Heart left ventricle (tissue), 16 donors: ENCODE data around the gene GSTM3. TPM values are rescaled to one million over a fixed set of nuclear protein-coding genes. Genes with fewer than 3 reads are reported as not detected.

Experiments used
- ATAC-seq, 4 donors: fragments of 200-7000 bp; cut with Tn5 transposase; one replicate each; pipeline ENCODE4 v1.9.1; 2020 to 2022; ENCODE audit warnings: moderate library complexity in 4 of 4, mild to moderate bottlenecking in 3 of 4, moderate number of reproducible peaks in 1 of 4
- DNase-seq, 5 donors: peaks; one replicate each; pipeline ENCODE4 v3.0.0-alpha.2; 2020
- H3K27ac ChIP-seq, 12 donors: fragments of 200-600 bp; sonication (generic) in 4 of 12; one replicate each; pipeline versions ENCODE4 v1.5.0 to v1.8.0; 2016 to 2022; ENCODE audit warnings: mild to moderate bottlenecking in 2 of 12
- H3K27me3 ChIP-seq, 9 donors: fragments of 200-600 bp; sonication (generic) in 2 of 9; one replicate each; pipeline versions ENCODE4 v1.5.1 to v1.8.0; 2016 to 2022; ENCODE audit warnings: mild to moderate bottlenecking in 3 of 9
- H3K36me3 ChIP-seq, 9 donors: fragments of 200-600 bp; sonication (generic) in 2 of 9; one replicate each; pipeline versions ENCODE4 v1.5.0 to v1.8.0; 2018 to 2022; ENCODE audit warnings: mild to moderate bottlenecking in 2 of 9
- H3K4me1 ChIP-seq, 12 donors: fragments of 200-600 bp; sonication (generic) in 4 of 12; one replicate each; pipeline versions ENCODE4 v1.5.0 to v1.8.0; 2016 to 2022; ENCODE audit warnings: mild to moderate bottlenecking in 3 of 12
- H3K4me3 ChIP-seq, 12 donors: fragments of 200-600 bp; sonication (generic) in 4 of 12; one replicate each; pipeline versions ENCODE4 v1.5.0 to v1.8.0; 2017 to 2022; ENCODE audit warnings: mild to moderate bottlenecking in 9 of 12, moderate library complexity in 4 of 12
- H3K9me3 ChIP-seq, 12 donors: fragments of 200-600 bp; sonication (generic) in 4 of 12; one replicate each; pipeline versions ENCODE4 v1.5.0 to v1.8.0; 2016 to 2022; ENCODE audit warnings: mild to moderate bottlenecking in 1 of 12
- CTCF ChIP-seq, 12 donors: fragments of 200-600 bp; sonication (generic) in 4 of 12; IDR thresholded peaks; one replicate each; pipeline versions ENCODE4 v1.5.0 to v1.8.0; 2018 to 2022; ENCODE audit warnings: antibody characterized with exemption in 12 of 12, mild to moderate bottlenecking in 5 of 12
- POLR2A ChIP-seq, 2 donors: fragments of 450-650 bp; IDR thresholded peaks; one replicate each; pipeline ENCODE4 v1.6.1; 2017; ENCODE audit warnings: antibody characterized with exemption in 2 of 2, mild to moderate bottlenecking in 2 of 2, moderate library complexity in 2 of 2
- WGBS, 4 donors: extraction: QIAGEN DNeasy Blood & Tissue Kit in 2 of 4; methylation state at CpG; one replicate each; pipeline versions ENCODE4 v1.1.5 to v1.1.7; 2013 to 2018; 5-methylcytosine and 5-hydroxymethylcytosine counted together
- intact Hi-C, 10 donors: fragments of 100-400 bp; cut with DNase I; formaldehyde crosslinking; loops; one replicate each; pipeline versions ENCODE4 v1.11.1 to v1.14.2; 2022
- long read RNA-seq, 3 donors: library from polyadenylated mRNA; unstranded; transcript quantifications; one replicate each; pipeline ENCODE4 v2.0.0, GENCODE V29; 2020 to 2021
- polyA plus RNA-seq, 2 donors: library from polyadenylated mRNA; stranded (reverse); fragments of 200-250 nt; gene quantifications; one replicate each; pipeline ENCODE4 v1.2.3, GENCODE V29; 2013
- total RNA-seq, 9 donors: library from RNA; depleted of rRNA in 2 of 9; stranded (reverse); fragments of >200 nt in 2 of 9; fragmentation: NEBNext Ultra II Directional in 3 of 9; extraction: Animal tissue kit (Norgen Biotek cat#: 25700) in 3 of 9; gene quantifications; one replicate each; pipeline versions ENCODE4 v1.1.0 to v1.2.4, GENCODE V29; 2016 to 2023
- donor health status: ischemic (EF 13 %, LVEDD 7.1; RV severe dilation, severe dysfunction).
- donor health status: healthy with polysubstance abuse.
- donor health status: DM: no; HTN: yes; CAD: no.
- donor health status: DM: no; HTN: no; CAD: no.
- donor health status: ischemic (EF 25% LVEDD 6.9; RV normal size, moderate dysfunction).
- donor health status: ischemic (EF 25% LVEDD 5.7; RV mildly dilated, moderate dysfunction).
- donor health status: healthy.
- donor health status: DM: yes; HTN: yes; CAD: no.
- donor health status: ischemic (EF 35%, LVEDD 5.7; RV mildly dilated, moderate dysfunction).
- donor health status: nonischemic (EF 11% LVEDD 7.7; RV severe dilation, severe dysfunction).
- donor health status: DM: yes; HTN: yes; CAD: no.
- donor health status: PGD.
- donor health status: ischemic (EF 29% LVEDD 5.4; RV normal size, mild dysfunction).
- donor health status: nonischemic (EF 23%, LVEDD 6.1; RV moderate dilation, normal function).

GSTM3 gene
- total RNA-seq (100 to 1,000 TPM in 4 of 9 donors, 10 to 100 TPM in 5; 52.3 to 237 (median 91.5) TPM), polyA plus RNA-seq (100 to 1,000 TPM in 1 of 2 donors, 10 to 100 TPM in 1; 53.1 to 224 TPM)
- long read RNA-seq, donor 1, full-length matches to known transcripts, result 30 of 33 reads
- long read RNA-seq, donor 1, partial matches to known transcripts, result 1 of 33 reads
- long read RNA-seq, donor 1, other reads (novel, unspliced or antisense), result 2 of 33 reads
- long read RNA-seq, donor 2, full-length matches to known transcripts, result 7 of 11 reads
- long read RNA-seq, donor 2, partial matches to known transcripts, result 2 of 11 reads
- long read RNA-seq, donor 2, other reads (novel, unspliced or antisense), result 2 of 11 reads
- long read RNA-seq, donor 3, full-length matches to known transcripts, result 62 of 74 reads
- long read RNA-seq, donor 3, partial matches to known transcripts, result 5 of 74 reads
- long read RNA-seq, donor 3, other reads (novel, unspliced or antisense), result 7 of 74 reads

GRCh38 chr1:109740615-109741373 lies at the start of gene GSTM3:
TSS of gene GSTM3 (minus strand) at chr1:109741038. CDS start at chr1:109740287, 751 bp downstream.
- Histone ChIP-seq H3K27me3 (peaks cover 0 to 10% (median 0%) of the 10 kb centered on the region in 9 donors), H3K9me3 (no peaks in the 10 kb centered on the region), H3K4me1 (peaks cover 0 to 17% (median 12%) of the 10 kb centered on the region in 12 donors), H3K36me3 (peaks cover 0 to 25% (median 18%) of the 10 kb centered on the region in 9 donors), H3K27ac (peak within 1 kb of the TSS in 11 of 12 donors; percentile 5 to 84 (median 64)), H3K4me3 (peak within 1 kb of the TSS; percentile 28 to 88 (median 66))
- ATAC-seq (peak in 2 of 4 donors; percentile 10 to 20), DNase-seq (no peak)
- TF ChIP-seq POLR2A (IDR thresholded peaks at IDR 0.05) (no peak), CTCF (IDR thresholded peaks at IDR 0.05) (no peak)
- WGBS, 4 donors, result 4 to 9% (median 7%) methylated on average over 8 to 10 of the region's 10 CpGs
- intact Hi-C loops, result no loop called here

- Histone ChIP-seq H3K9me3 (no peaks in the 10 kb centered on the region), H3K27me3 (no peaks in the 10 kb centered on the region), H3K4me3 (no peak overlapping the region), H3K27ac (peak overlapping the region in 9 of 12 donors; percentile 13 to 83 (median 45)), H3K4me1 (peaks cover 6 to 70% (median 48%) of the 10 kb centered on the region in 12 donors), H3K36me3 (no peaks in the 10 kb centered on the region)
- no peak for ATAC-seq
- TF ChIP-seq CTCF (IDR thresholded peaks at IDR 0.05), result no peak
- TF ChIP-seq POLR2A (IDR thresholded peaks at IDR 0.05), result no peak
- intact Hi-C loops, result loop anchor here in 7 of 10 donors (5.0 to 10.0 kb wide), 5 partner anchors 54 to 192 kb away; partner anchors contain the start of genes AHCYL1 (in 4 of the 7) and CSF1 (in 4 of the 7)
- DNase-seq, result no peak
- 86 to 94% (median 90%) methylated on average over 2 of the region's 2 CpGs for WGBS, 4 donors
These were observed 49.5 kb upstream of the GSTM3 start for GRCh38 chr1:109790329-109790728.

- H3K27ac ChIP-seq, result peak overlapping the region in 1 of 12 donors; percentile 83
- intact Hi-C loops, result loop anchor here in 8 of 10 donors (5.0 to 10.0 kb wide), 7 partner anchors 55 to 193 kb away; partner anchors contain the start of genes CSF1 (in 5 of the 8) and AHCYL1 (in 4 of the 8)
- ATAC-seq, result no peak
- WGBS, 4 donors, result 91 to 97% (median 93%) methylated on average over 9 of the region's 9 CpGs
- TF ChIP-seq CTCF (IDR thresholded peaks at IDR 0.05) (no peak), POLR2A (IDR thresholded peaks at IDR 0.05) (no peak)
- H3K9me3 ChIP-seq, result no peaks in the 10 kb centered on the region
- H3K4me1 ChIP-seq, result peaks cover 6 to 67% (median 46%) of the 10 kb centered on the region in 12 donors
- DNase-seq, result peak in 3 of 5 donors; percentile 2 to 17 (median 14)
- no peak overlapping the region for H3K4me3 ChIP-seq
- no peaks in the 10 kb centered on the region for H3K27me3 ChIP-seq
- H3K36me3 ChIP-seq, result no peaks in the 10 kb centered on the region
These were observed 48.8 kb upstream of the GSTM3 start for GRCh38 chr1:109789551-109790180.
